ENCODE measurements around the gene SSC4D.

DNA sequence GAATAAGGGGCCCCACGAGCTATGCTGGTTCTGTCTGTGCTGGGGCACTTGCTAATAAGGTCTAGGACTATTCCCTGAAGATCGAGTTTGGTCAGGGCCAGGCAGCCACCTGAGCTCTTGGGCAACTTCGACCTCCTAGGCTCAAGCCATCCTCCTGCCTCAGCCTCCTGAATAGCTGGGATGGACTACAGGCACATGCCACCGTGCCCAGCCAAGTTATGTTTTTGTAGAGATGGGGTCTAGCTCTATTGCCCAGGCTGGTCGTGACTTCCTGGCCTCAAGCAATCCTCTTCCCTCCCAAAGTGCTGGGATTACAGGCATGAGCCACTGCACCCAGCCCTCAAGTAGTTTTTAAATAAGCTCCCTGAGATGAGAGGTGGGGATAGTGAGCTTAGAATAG is 18.1 kb upstream of the SSC4D start:
- no peak for TF ChIP-seq POLR2A (IDR thresholded peaks at IDR 0.05)
- TF ChIP-seq, protein P1, sequence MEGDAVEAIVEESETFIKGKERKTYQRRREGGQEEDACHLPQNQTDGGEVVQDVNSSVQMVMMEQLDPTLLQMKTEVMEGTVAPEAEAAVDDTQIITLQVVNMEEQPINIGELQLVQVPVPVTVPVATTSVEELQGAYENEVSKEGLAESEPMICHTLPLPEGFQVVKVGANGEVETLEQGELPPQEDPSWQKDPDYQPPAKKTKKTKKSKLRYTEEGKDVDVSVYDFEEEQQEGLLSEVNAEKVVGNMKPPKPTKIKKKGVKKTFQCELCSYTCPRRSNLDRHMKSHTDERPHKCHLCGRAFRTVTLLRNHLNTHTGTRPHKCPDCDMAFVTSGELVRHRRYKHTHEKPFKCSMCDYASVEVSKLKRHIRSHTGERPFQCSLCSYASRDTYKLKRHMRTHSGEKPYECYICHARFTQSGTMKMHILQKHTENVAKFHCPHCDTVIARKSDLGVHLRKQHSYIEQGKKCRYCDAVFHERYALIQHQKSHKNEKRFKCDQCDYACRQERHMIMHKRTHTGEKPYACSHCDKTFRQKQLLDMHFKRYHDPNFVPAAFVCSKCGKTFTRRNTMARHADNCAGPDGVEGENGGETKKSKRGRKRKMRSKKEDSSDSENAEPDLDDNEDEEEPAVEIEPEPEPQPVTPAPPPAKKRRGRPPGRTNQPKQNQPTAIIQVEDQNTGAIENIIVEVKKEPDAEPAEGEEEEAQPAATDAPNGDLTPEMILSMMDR (IDR thresholded peaks at IDR 0.05) = no peak
